ENCODE data around the gene DPH1.

- TF ChIP-seq SP1 (IDR thresholded peaks at IDR 0.05): no peak
- no peak for TF ChIP-seq FOXM1 (IDR thresholded peaks at IDR 0.05; ENCODE audit: borderline replicate concordance)
- TF ChIP-seq BHLHE40 (IDR thresholded peaks at IDR 0.05; ENCODE audit: borderline replicate concordance): no peak
- TF ChIP-seq FOXK2 (IDR thresholded peaks at IDR 0.05): no peak
- no peak for TF ChIP-seq TARDBP (IDR thresholded peaks at IDR 0.05)
- no peak for TF ChIP-seq SUZ12 (IDR thresholded peaks at IDR 0.05)
- TF ChIP-seq ARNT (IDR thresholded peaks at IDR 0.05): no peak
- TF ChIP-seq, protein P1, sequence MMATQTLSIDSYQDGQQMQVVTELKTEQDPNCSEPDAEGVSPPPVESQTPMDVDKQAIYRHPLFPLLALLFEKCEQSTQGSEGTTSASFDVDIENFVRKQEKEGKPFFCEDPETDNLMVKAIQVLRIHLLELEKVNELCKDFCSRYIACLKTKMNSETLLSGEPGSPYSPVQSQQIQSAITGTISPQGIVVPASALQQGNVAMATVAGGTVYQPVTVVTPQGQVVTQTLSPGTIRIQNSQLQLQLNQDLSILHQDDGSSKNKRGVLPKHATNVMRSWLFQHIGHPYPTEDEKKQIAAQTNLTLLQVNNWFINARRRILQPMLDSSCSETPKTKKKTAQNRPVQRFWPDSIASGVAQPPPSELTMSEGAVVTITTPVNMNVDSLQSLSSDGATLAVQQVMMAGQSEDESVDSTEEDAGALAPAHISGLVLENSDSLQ (IDR thresholded peaks at IDR 0.05): no peak
- no peak for TF ChIP-seq ZNF384 (IDR thresholded peaks at IDR 0.05)
- TF ChIP-seq CTBP1 (IDR thresholded peaks at IDR 0.05; ENCODE audit: borderline replicate concordance): no peak
- no peak for TF ChIP-seq ELF4 (IDR thresholded peaks at IDR 0.05)
These were observed 36.0 kb downstream of the DPH1 start for GRCh38 chr17:2065949-2066400.

All from HEK293T (cell line).